ENCODE data around the gene HAAO. TPM values are rescaled to one million over a fixed set of nuclear protein-coding genes. Genes with fewer than 3 reads are reported as not detected.
A peak's percentile ranks its signal among the peaks of the same experiment; 100 is the strongest.
"Not testable (repeated sequence)": the region's sequence is repeated elsewhere in the genome, so short reads cannot be mapped to it uniquely, and the experiment has no call there.

Gene HAAO
- total RNA-seq, 2 experiments from 2014 or later, result not detected

DNA sequence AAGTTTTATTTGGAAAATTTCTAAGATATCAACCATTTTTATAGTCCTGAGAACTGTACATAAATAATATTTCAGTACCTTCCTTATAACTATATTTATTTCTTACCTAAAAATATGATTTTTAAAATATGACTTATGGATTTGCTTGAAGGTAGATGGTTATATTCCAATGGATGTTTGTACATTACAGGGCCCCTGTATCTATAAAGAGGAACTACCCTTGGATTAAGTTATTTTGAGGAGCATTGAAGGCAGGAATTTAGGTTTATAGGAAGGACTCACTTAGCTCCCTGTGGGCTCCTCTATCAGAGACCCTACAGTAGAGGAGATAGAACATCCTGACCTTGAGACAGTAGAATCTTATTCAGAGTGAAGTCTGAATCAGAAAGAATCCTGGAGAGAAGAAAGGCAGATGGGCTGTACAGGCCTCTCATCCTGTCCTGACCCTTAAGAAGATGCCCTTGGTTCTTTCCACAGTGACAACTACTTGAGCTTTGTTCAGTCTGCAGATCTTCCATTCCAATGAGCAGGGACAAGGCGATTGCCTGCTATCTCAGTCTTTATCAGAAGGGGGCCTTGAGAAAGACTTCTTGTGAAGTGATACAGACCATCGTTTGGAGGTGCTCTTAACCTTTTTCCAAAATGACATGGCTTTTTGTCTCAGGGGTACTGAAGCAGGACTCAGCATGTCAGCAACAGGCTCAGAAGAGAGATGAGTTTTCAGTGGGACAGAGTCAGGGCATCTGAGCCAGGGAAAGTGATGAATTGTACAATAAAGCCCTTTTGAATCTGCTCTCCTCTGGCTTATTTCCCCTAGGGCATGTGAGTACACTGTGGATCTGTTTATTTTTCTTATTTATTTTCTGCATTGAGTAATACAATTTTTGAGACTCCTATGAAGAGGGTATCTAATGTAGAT, 49.4 kb downstream of the HAAO start:
- no peaks in the 10 kb centered on the region for H3K27me3 Mint-ChIP-seq
- no peak overlapping the region for H3K4me3 Mint-ChIP-seq
- H3K9me3 Mint-ChIP-seq, result peaks cover 19% of the 10 kb centered on the region
- ChIA-PET CTCF (interaction anchor here (1.2 kb wide), 1 partner anchor 10 kb away, joined by 3 read pairs; no protein-coding TSS in a partner anchor), POLR2A (no interaction called here)
- H3K36me3 Mint-ChIP-seq (ENCODE audit: low read depth), result peaks cover 41% of the 10 kb centered on the region
- H3K4me1 Mint-ChIP-seq, result peaks cover 9% of the 10 kb centered on the region
- no peak overlapping the region for H3K27ac Mint-ChIP-seq
- DNase-seq, result no peak

DNA sequence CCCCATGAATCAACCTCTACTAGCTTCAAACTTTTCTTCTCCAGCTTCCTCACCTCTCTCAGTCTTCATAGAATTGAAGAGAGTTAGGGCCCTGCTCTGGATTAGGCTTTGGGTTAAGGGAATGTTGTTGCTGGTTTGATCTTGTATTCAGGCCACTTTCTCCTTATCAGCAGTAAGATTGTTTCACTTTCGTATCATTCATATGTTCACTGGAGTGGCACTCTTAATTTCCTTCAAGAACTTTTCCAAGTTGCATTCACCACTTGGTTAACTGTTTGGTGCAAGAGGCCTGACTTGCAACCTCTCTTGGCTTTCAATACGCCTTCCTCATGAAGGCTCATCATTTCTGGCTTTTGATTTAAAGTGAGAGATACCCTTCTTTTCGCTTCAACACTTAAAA, 51.2 kb downstream of the HAAO start:
- DNase-seq, result no peak
- H3K9me3 Mint-ChIP-seq, result peaks cover 28% of the 10 kb centered on the region
- H3K27ac Mint-ChIP-seq, result peak overlapping the region; percentile 74
- no peaks in the 10 kb centered on the region for H3K27me3 Mint-ChIP-seq
- H3K36me3 Mint-ChIP-seq (ENCODE audit: low read depth), result peaks cover 59% of the 10 kb centered on the region
- H3K4me1 Mint-ChIP-seq, result peaks cover 9% of the 10 kb centered on the region
- ChIA-PET CTCF (interaction anchor here (0.8 to 1.4 kb wide), 2 partner anchors 26 to 73 kb away, joined by 3 read pairs; no protein-coding TSS in a partner anchor), POLR2A (interaction anchor here (0.6 kb wide), 1 partner anchor 14 kb away, joined by 3 read pairs; no protein-coding TSS in a partner anchor)
- H3K4me3 Mint-ChIP-seq, result no peak overlapping the region

DNA sequence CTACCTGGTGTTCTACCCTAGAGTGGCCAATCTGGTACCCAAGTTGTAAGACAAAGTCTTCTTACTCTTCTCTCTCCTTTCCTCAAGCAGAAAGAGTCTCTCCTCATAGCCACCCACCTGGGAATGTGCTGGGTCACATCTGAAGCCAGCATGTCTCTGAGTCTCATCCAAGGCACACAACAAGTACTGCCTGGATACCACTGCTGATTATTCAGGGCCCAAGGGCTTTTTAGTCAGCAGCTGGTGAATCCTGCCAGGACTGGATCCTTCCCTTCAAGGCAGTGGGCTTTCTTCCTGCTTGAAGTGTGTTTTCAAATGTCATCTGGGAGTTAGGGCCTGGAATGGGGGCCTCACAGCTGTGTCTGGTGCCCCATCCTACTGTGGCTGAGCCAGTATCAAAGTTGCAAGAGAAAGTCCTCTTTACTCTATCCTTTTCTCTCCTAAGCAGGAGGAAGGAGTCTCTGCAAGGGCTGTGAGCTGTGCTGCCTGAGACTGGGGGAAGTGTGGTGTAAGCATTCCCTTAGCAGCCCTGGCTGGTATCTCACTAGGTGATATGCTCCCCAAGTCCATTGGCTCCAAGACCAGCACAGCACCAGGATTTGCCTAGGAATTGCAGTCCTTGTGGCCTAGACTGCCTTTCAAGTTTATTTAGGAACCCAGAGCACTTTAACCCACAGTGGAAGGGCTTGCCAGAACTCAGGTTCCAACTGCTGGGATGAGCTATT, 55.6 kb downstream of the HAAO start:
- Mint-ChIP-seq H3K36me3 (ENCODE audit: low read depth) (peaks cover 83% of the 10 kb centered on the region), H3K9me3 (peaks cover 49% of the 10 kb centered on the region)

DNA sequence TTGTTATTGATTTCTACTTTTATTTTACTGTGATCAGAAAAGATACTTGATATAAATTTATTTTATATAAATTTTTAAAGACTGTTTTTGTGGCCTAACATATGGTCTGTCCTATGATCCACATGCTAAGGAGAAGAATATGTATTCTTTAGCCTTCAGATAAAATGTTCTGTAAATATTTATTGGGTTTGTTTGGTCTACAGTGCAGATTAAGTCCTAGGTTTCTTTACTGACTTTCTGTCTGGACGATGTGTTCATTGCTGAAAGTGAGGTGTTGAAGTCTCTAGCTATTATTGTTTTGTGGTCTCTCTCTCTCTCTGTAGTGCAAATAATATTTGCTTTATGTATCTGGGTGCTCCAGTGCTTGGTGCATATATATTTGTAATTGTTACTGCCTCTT, 58.5 kb downstream of the HAAO start:
- peaks cover 42% of the 10 kb centered on the region for H3K9me3 Mint-ChIP-seq
- H3K27me3 Mint-ChIP-seq, result no peaks in the 10 kb centered on the region
- no peak for DNase-seq
- ChIA-PET CTCF (no interaction called here), POLR2A (no interaction called here)
- no peak overlapping the region for H3K27ac Mint-ChIP-seq
- H3K36me3 Mint-ChIP-seq (ENCODE audit: low read depth), result peaks cover 81% of the 10 kb centered on the region
- H3K4me3 Mint-ChIP-seq, result no peak overlapping the region
- H3K4me1 Mint-ChIP-seq, result no peaks in the 10 kb centered on the region

More for the DNA sequence above, 55.6 kb downstream of the HAAO start:
- no peak overlapping the region for H3K4me3 Mint-ChIP-seq
- DNase-seq, result no peak
- H3K27ac Mint-ChIP-seq, result no peak overlapping the region
- ChIA-PET POLR2A (no interaction called here), CTCF (interaction anchor here (0.6 kb wide), 1 partner anchor 919 kb away, joined by 4 read pairs; no protein-coding TSS in a partner anchor)
- no peaks in the 10 kb centered on the region for H3K27me3 Mint-ChIP-seq
- peaks cover 9% of the 10 kb centered on the region for H3K4me1 Mint-ChIP-seq

DNA sequence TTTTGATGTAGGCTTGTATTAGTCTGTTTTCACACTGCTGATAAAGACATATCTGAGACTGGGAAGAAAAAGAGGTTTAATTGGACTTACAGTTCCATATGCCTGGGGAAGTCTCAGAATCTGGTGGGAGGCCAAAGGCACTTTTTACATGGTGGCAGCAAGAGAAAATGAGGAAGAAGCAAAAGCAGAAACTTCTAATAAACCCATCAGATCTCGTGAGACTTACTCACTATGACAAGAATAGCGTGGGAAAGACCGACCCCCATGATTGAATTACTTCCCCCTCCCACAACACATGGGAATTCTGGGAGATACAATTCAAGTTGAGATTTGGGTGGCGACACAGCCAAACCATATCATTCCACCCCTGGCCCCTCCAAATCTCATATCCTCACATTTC, 61.1 kb downstream of the HAAO start:
- peaks cover 32% of the 10 kb centered on the region for H3K9me3 Mint-ChIP-seq
- H3K27ac Mint-ChIP-seq, CTCF ChIA-PET: not testable (repeated sequence)

DNA sequence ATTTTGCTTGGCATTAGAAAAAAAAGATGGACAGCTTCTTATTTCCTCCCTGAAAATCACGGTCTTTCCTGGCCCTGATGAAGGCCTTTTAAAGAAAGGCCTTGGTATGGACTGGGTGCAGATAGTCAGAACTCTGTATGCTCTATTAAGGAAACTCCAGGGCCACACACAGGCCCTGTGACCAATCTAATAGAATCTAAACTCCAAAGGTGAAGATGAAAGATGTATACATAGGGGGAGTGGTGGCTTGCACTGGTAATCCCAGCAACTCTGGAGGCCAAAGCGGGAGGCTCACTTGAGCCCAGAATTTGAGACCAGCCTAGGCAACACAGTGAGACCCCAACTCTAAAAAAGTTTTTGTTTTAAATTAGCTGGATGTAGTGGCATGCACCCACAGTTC, 65.7 kb downstream of the HAAO start:
- Mint-ChIP-seq H3K9me3 (peaks cover 5% of the 10 kb centered on the region), H3K4me3 (no peak overlapping the region), H3K27me3 (no peaks in the 10 kb centered on the region), H3K4me1 (peaks cover 13% of the 10 kb centered on the region), H3K27ac (no peak overlapping the region), H3K36me3 (ENCODE audit: low read depth) (peaks cover 35% of the 10 kb centered on the region)
- ChIA-PET CTCF (no interaction called here), POLR2A (interaction anchor here (0.7 kb wide), 1 partner anchor 14 kb away, joined by 3 read pairs; no protein-coding TSS in a partner anchor)
- DNase-seq, result no peak

More for the DNA sequence above, 61.1 kb downstream of the HAAO start:
- H3K27me3 Mint-ChIP-seq, DNase-seq, POLR2A ChIA-PET, H3K4me1 Mint-ChIP-seq, H3K4me3 Mint-ChIP-seq: not testable (repeated sequence)
- peaks cover 65% of the 10 kb centered on the region for H3K36me3 Mint-ChIP-seq (ENCODE audit: low read depth)

DNA sequence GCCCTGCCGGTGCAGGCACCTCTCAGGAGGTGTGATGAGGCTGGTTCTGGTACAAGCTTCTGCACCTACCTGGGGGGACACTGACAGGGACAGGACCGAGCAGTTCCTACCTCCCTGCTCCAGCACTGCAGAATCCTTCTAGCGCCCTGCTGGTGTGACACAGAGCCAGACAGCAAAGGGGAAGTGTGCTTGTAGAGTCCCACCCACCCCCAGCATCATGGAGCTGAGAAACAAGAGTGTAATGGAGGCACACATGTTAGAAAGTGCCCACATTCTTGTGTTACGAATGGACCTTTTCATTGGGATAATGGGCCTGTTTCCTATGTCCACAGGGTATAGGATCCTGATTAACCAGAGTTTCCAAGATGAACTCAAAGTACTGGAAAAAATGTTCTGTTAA, 66.7 kb downstream of the HAAO start:
- peaks cover 28% of the 10 kb centered on the region for H3K36me3 Mint-ChIP-seq (ENCODE audit: low read depth)
- H3K4me3 Mint-ChIP-seq, result no peak overlapping the region
- H3K27ac Mint-ChIP-seq, result no peak overlapping the region
- POLR2A ChIA-PET, result no interaction called here
- peaks cover 5% of the 10 kb centered on the region for H3K9me3 Mint-ChIP-seq
- H3K27me3 Mint-ChIP-seq, result no peaks in the 10 kb centered on the region
- CTCF ChIA-PET, result no interaction called here
- H3K4me1 Mint-ChIP-seq, result peaks cover 15% of the 10 kb centered on the region
- no peak for DNase-seq

DNA sequence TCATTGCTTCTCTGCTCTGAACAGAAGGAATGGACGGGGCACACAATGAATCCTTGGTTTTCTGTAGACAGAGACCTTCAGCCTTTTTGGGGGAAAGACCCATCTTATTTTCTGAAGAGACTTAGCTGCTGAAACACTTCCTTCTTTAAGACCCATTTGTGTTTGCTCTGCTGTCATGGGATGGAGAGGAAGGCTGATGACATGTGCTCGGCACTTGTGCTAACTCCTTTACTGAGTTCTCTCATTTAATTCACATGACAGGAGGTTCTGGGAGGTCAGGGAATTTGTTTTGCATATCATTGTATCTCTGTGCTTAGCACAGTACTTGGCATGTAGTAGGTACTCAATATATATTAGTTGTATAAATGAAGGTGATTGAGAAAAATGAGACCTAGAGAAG, 67.5 kb downstream of the HAAO start:
- H3K9me3 Mint-ChIP-seq, result peaks cover 5% of the 10 kb centered on the region
- H3K4me3 Mint-ChIP-seq, result no peak overlapping the region
- ChIA-PET POLR2A (no interaction called here), CTCF (no interaction called here)
- DNase-seq, result no peak
- no peaks in the 10 kb centered on the region for H3K27me3 Mint-ChIP-seq
- no peak overlapping the region for H3K27ac Mint-ChIP-seq
- H3K36me3 Mint-ChIP-seq (ENCODE audit: low read depth), result peaks cover 22% of the 10 kb centered on the region
- H3K4me1 Mint-ChIP-seq, result peaks cover 15% of the 10 kb centered on the region

DNA sequence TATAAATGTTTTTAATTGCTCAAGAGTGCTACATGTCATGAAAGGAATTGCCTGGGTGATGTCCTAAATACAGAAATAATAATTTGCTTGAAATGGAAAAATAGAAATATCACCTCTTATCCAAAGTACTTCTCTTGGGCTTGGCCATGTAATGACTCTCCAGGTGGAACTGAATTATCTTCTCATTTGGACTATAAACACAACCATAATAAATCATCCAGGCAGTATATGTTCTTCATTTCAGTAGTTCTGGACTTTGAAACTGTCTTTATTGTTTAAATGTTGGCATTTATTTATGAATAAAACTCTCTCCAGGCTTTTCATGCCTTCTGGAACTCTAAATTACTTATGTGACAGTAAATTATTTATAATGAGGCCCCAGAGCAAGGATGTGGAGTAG, 68.9 kb downstream of the HAAO start:
- Mint-ChIP-seq H3K4me3 (no peak overlapping the region), H3K27me3 (no peaks in the 10 kb centered on the region), H3K9me3 (no peaks in the 10 kb centered on the region), H3K36me3 (ENCODE audit: low read depth) (peaks cover 12% of the 10 kb centered on the region), H3K27ac (no peak overlapping the region), H3K4me1 (peaks cover 15% of the 10 kb centered on the region)
- ChIA-PET POLR2A (no interaction called here), CTCF (no interaction called here)
- no peak for DNase-seq

DNA sequence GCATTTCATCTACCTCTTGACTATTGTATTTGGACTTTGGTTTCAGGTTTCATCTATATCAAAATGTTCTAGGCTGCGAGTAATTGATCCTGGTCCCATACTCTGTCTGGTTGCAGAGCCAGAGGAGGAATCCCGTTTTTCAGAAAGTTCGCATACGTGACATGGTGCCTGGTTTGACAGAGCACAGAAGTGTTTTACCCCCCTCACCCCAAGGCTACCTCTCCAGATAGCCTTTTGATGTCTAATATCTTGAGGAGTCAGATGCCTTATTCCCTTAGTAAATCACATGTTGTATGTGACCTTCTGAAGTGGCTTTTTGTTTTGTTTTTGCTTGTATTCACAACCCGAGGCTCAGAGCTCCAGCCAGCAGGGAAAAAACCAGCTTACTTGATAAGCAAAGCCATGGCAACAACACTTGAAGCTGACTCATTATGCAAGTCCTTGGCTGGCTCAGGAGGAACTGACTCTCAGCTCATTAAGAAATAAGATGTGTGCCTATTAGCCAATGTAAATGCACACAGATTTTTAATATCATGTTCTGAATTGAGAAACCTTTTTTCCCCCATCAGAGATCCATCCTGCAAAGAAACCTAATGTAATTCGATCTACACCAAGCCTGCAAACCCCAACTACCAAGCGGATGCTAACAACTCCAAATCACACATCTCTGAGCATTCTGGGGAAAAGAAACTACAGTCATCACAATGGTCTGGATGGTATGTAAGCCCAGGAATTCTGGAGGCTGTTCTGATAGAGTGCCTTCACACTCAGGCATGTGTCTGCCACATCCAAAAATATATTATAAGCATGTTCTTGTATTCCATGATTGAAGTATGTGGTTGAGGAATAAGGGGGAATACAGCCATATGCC, 69.8 kb downstream of the HAAO start:
- CTCF ChIA-PET, result interaction anchor here (0.6 to 0.9 kb wide), 2 partner anchors 59 to 259 kb away, joined by 3 read pairs; no protein-coding TSS in a partner anchor

DNA sequence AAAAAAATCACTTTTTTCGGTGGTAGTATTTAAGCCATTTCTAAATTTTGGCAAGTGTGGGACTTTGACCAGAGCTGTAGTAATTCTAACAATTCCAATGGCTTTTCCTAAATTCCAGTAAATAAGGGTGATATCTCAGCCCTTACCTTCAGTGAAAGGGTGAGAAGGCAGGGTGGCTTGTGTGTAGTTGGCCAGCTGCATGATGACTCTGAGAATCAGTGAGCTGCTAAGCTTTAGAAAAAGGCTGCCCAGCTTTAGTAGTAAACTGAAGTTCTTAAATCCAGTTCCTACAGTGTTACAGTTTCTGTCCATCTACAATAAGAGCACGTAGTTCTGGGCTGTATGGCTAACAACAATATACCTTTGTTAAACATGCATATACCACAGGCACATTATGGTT, 70.5 kb downstream of the HAAO start:
- POLR2A ChIA-PET, result no interaction called here
- DNase-seq, result no peak
- no peaks in the 10 kb centered on the region for H3K27me3 Mint-ChIP-seq
- CTCF ChIA-PET, result interaction anchor here (0.6 to 0.9 kb wide), 2 partner anchors 59 to 258 kb away, joined by 3 read pairs; no protein-coding TSS in a partner anchor
- no peak overlapping the region for H3K4me3 Mint-ChIP-seq
- H3K4me1 Mint-ChIP-seq, result peaks cover 15% of the 10 kb centered on the region
- no peaks in the 10 kb centered on the region for H3K9me3 Mint-ChIP-seq
- peaks cover 12% of the 10 kb centered on the region for H3K36me3 Mint-ChIP-seq (ENCODE audit: low read depth)
- no peak overlapping the region for H3K27ac Mint-ChIP-seq

More for the DNA sequence above, 69.8 kb downstream of the HAAO start:
- H3K4me1 Mint-ChIP-seq, result peaks cover 15% of the 10 kb centered on the region
- no peak overlapping the region for H3K4me3 Mint-ChIP-seq
- no peaks in the 10 kb centered on the region for H3K27me3 Mint-ChIP-seq
- H3K36me3 Mint-ChIP-seq (ENCODE audit: low read depth), result peaks cover 12% of the 10 kb centered on the region
- DNase-seq, result peak; percentile 41
- no peak overlapping the region for H3K27ac Mint-ChIP-seq
- POLR2A ChIA-PET, result no interaction called here
- H3K9me3 Mint-ChIP-seq, result no peaks in the 10 kb centered on the region
